Panc1 (cell line): ENCODE measurements around the gene MINK1. TPM values are rescaled to one million over a fixed set of nuclear protein-coding genes. Genes with fewer than 3 reads are reported as not detected.

Experiments
- ATAC-seq: fragments of 200-7000 bp; cut with Tn5 transposase; 2 replicates; pipeline ENCODE4 v1.9.1; 2020; ENCODE audit warnings: mild to moderate bottlenecking, moderate library complexity
- BruUV-seq: library from RNA; stranded (reverse); fragments of 400-500 nt; replicated peaks from 2 replicates; lab custom pipeline; 2021; lab: Mats Ljungman, UMichigan
- CTCF ChIA-PET: fragments of 300-600 bp; sonication (Branson Sonifier 250); formaldehyde crosslinking; loops from one replicate; lab custom pipeline; 2022; ENCODE audit warnings: antibody characterized with exemption; lab: Charles Lee
- POLR2A ChIA-PET: fragments of 300-600 bp; sonication (Branson Sonifier 250); formaldehyde crosslinking; loops from one replicate; lab custom pipeline; 2022; ENCODE audit warnings: antibody characterized with exemption; lab: Charles Lee
- DNase-seq: peaks from one replicate; pipeline ENCODE4 v3.0.0-alpha.2; 2010; ENCODE audit warnings: low read depth, low spot score
- H3K27ac ChIP-seq: 2 replicates; pipeline ENCODE4 v1.5.1; 2011; ENCODE audit warnings: mild to moderate bottlenecking, low read length, inconsistent platforms
- H3K27me3 ChIP-seq: fragments of 200-500 bp; sonication (Bioruptor generic); 2 replicates; pipeline ENCODE4 v1.6.0; 2014; ENCODE audit warnings: low read length, inconsistent platforms; ENCODE audit not compliant: control insufficient read depth, insufficient read depth
- H3K36me3 ChIP-seq: fragments of 200-500 bp; sonication (Bioruptor generic); 2 replicates; pipeline ENCODE4 v1.5.1; 2014; ENCODE audit warnings: inconsistent platforms, mild to moderate bottlenecking, low read length, moderate library complexity; ENCODE audit not compliant: control insufficient read depth, insufficient read depth
- H3K4me1 ChIP-seq: 2 replicates; pipeline ENCODE4 v1.5.1; 2011; ENCODE audit warnings: inconsistent platforms, mild to moderate bottlenecking, low read length, moderate library complexity; ENCODE audit not compliant: control insufficient read depth, insufficient read depth
- H3K4me3 ChIP-seq, 2 experiments: 2 replicates each; pipeline ENCODE4 v1.5.1; 2011 to 2012; ENCODE audit warnings: low read depth in 2 of 2, low read length in 2 of 2, mild to moderate bottlenecking in 2 of 2, inconsistent platforms in 1 of 2, moderate library complexity in 1 of 2
- H3K9me3 ChIP-seq: fragments of 200-500 bp; sonication (Bioruptor generic); 2 replicates; pipeline ENCODE4 v1.5.1; 2014; ENCODE audit warnings: low read depth, mild to moderate bottlenecking, inconsistent platforms, low read length, moderate library complexity; ENCODE audit not compliant: control insufficient read depth, insufficient read depth
- CTCF ChIP-seq: fragments of 450-650 bp; IDR thresholded peaks from 2 replicates; pipeline ENCODE4 v1.5.1; 2017; ENCODE audit warnings: mild to moderate bottlenecking
- POLR2AphosphoS5 ChIP-seq: IDR thresholded peaks from 2 replicates; pipeline ENCODE4 v1.6.1; 2012; ENCODE audit warnings: mild to moderate bottlenecking, low read depth, low read length, moderate library complexity
- REST ChIP-seq, 2 experiments: IDR thresholded peaks; 2 replicates each; pipeline ENCODE4 v1.6.1; 2011 to 2012; ENCODE audit warnings: low read depth in 2 of 2, control low read depth in 1 of 2, low read length in 1 of 2, mild to moderate bottlenecking in 1 of 2, moderate library complexity in 1 of 2; ENCODE audit not compliant: insufficient read depth in 1 of 2
- SIN3A ChIP-seq: IDR thresholded peaks from 2 replicates; pipeline ENCODE4 v1.6.1; 2012; ENCODE audit warnings: low read depth, mild to moderate bottlenecking, low read length, moderate library complexity, borderline replicate concordance; ENCODE audit not compliant: insufficient read depth
- TCF7L2 ChIP-seq: IDR thresholded peaks from 2 replicates; pipeline ENCODE4 v1.6.1; 2011; ENCODE audit warnings: mild to moderate bottlenecking, low read depth, low read length, inconsistent platforms
- in situ Hi-C: cut with HindIII; loops from 2 replicates; pipeline ENCODE4 v1.10.0; 2016; ENCODE audit warnings: low sequenced_read_pairs, low pct_unique_long_range_greater_than_20kb
- intact Hi-C: fragments of 100-400 bp; cut with micrococcal nuclease; formaldehyde crosslinking; loops from one replicate; pipeline ENCODE4 v1.10.0; 2022; ENCODE audit not compliant: unreplicated experiment
- total RNA-seq: library from RNA; stranded (reverse); gene quantifications from one replicate; pipeline ENCODE4 v1.2.1, GENCODE V29; 2021; ENCODE audit not compliant: unreplicated experiment

Gene MINK1
- total RNA-seq, 1 experiment from 2014 or later = 78.2 TPM

GRCh38 chr17:4850246-4850645 lies 17.1 kb downstream of the MINK1 start:
- Histone ChIP-seq H3K36me3 (no peaks in the 10 kb centered on the region), H3K27me3 (no peaks in the 10 kb centered on the region), H3K9me3 (no peaks in the 10 kb centered on the region), H3K27ac (no peak overlapping the region), H3K4me1 (no peaks in the 10 kb centered on the region; the same call in 1 of the 2 replicates), H3K4me3 (no peak overlapping the region)
- ATAC-seq (no peak), DNase-seq (no peak)
- in situ Hi-C loops (no loop called here), intact Hi-C loops (no loop called here)
- POLR2A ChIA-PET = no interaction called here
- no TSS peak for BruUV-seq
- TF ChIP-seq REST (IDR thresholded peaks at IDR 0.05; ENCODE audit: insufficient read depth in 1 of 2, low read depth in 2 of 2, low read length in 1 of 2) = no peak
- TF ChIP-seq POLR2AphosphoS5 = no peak
- TF ChIP-seq TCF7L2 = no peak
- no peak for TF ChIP-seq SIN3A
- no peak for TF ChIP-seq CTCF
- CTCF ChIA-PET = no interaction called here

DNA sequence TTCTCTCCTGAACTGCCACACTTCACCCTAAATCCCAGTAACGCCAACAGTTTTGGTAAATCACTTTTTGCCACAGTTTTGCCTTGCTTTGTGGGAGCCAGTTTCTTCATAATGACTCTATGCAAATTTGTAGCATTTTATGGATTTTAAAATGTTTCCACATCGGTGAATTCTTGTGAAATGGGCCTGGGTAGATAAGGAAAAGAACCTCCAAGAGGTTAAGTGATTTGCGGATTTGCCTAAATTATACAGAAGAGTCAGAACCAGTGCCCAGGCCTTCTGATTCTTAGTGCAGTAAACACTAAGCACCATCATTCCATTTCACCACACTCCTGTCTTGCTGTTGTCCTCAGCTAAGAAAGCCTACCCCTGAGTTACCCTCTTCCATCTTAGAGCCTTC lies 17.9 kb downstream of the MINK1 start:
- TF ChIP-seq POLR2AphosphoS5 = no peak
- TF ChIP-seq TCF7L2 = no peak
- TF ChIP-seq REST (IDR thresholded peaks at IDR 0.05; ENCODE audit: insufficient read depth in 1 of 2, low read depth in 2 of 2, low read length in 1 of 2) = no peak
- TF ChIP-seq CTCF = no peak
- no peak for TF ChIP-seq SIN3A
- CTCF ChIA-PET = no interaction called here
- Histone ChIP-seq H3K27ac (no peak overlapping the region), H3K4me3 (no peak overlapping the region), H3K4me1 (no peaks in the 10 kb centered on the region; the same call in 1 of the 2 replicates), H3K27me3 (no peaks in the 10 kb centered on the region), H3K36me3 (no peaks in the 10 kb centered on the region), H3K9me3 (no peaks in the 10 kb centered on the region)
- in situ Hi-C loops = no loop called here
- no TSS peak for BruUV-seq
- POLR2A ChIA-PET = no interaction called here
- no peak for ATAC-seq
- no peak for DNase-seq
- intact Hi-C loops = no loop called here
